AG09319 (cell line): ENCODE data around the gene ACAD10.

Experiments
- DNase-seq: peaks from one replicate; pipeline ENCODE4 v3.0.0-alpha.2; 2010; ENCODE audit warnings: low read depth; ENCODE audit errors: extremely low read depth
- TF ChIP-seq, protein P1 (sequence below): IDR thresholded peaks from 2 replicates; pipeline ENCODE4 v1.5.1; 2011; ENCODE audit warnings: low read depth, mild to moderate bottlenecking, inconsistent platforms, low read length, moderate library complexity

Gene ACAD10

DNA sequence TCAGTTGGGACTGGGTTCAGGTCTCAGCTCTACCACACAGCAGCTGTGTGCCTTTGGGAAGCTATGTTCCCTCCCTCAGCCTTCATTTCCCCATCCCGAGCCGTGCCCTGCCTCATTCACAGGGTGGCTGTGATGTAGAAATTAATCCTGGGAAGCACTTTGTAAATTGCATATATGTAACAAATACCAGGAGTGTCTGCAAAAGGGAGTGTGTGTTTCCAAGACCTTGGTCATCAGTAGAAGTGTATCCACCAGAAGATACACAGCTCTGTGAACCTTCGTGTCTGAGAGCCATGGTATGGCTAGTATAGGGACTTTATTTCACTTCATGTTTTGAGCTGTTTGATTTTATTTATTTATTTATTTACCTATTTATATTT is 107.0 kb downstream of the ACAD10 start:
- TF ChIP-seq, protein P1, sequence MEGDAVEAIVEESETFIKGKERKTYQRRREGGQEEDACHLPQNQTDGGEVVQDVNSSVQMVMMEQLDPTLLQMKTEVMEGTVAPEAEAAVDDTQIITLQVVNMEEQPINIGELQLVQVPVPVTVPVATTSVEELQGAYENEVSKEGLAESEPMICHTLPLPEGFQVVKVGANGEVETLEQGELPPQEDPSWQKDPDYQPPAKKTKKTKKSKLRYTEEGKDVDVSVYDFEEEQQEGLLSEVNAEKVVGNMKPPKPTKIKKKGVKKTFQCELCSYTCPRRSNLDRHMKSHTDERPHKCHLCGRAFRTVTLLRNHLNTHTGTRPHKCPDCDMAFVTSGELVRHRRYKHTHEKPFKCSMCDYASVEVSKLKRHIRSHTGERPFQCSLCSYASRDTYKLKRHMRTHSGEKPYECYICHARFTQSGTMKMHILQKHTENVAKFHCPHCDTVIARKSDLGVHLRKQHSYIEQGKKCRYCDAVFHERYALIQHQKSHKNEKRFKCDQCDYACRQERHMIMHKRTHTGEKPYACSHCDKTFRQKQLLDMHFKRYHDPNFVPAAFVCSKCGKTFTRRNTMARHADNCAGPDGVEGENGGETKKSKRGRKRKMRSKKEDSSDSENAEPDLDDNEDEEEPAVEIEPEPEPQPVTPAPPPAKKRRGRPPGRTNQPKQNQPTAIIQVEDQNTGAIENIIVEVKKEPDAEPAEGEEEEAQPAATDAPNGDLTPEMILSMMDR, result no peak
- no peak for DNase-seq

DNA sequence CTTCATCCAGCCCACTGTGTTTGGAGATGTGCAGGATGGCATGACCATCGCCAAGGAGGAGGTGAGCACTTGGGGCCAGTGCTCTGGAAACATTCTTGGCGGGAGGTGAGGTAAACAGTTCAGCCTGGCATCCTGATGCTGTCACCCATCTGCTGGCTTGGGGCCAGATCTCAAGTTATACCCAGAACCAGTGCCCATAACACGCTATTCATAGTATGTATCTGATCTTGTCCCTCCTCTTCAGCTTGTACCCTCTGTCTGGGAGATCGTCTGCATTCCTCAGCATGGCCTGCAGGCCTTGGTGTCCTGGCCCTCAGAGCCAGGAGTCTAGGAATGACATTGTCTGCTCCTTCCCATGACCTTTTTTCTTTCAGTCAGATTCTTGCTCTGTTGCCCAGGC is 112.3 kb downstream of the ACAD10 start:
- TF ChIP-seq, protein P1, result no peak
- no peak for DNase-seq

DNA sequence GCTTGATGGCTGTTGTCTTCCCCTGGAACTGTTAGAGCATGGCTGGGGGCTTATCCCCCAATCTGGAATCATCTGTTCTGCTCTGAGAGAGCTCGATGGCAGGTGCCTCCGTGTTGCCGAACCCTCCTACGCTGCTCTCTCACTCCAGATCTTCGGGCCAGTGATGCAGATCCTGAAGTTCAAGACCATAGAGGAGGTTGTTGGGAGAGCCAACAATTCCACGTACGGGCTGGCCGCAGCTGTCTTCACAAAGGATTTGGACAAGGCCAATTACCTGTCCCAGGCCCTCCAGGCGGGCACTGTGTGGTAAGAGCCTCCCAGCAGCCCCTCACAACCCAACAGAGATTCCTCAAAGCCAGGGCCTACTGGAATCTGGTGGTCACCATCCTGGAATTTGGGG is 113.9 kb downstream of the ACAD10 start:
- DNase-seq, result no peak
- TF ChIP-seq, protein P1, result no peak

DNA sequence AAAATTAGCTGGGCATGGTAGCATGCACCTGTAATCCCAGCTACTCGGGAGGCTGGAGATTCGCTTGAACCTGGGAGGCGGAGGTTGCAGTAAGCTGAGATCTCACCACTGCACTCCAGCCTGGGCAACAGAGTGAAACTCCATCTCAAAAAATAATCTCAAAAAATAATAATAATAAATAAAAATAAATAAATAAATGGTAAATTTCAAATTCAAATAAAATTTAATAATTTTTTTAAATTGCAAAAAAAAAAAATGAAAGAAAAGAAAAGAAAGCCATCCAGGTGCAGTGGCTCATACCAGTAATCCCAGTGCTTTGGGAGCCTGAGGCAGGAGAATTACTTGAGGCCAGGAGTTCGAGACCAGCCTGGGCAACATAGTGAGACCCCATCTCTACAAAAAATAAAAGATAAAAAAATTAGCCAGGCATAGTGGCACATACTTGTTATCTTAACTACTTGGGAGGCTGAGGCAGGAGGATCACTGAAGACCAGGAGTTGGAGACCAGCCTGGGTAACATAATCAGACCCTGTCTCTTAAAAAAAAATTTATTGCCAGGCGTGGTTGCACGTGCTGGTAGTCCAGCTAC is 117.3 kb downstream of the ACAD10 start:
- DNase-seq, result no peak
- TF ChIP-seq, protein P1, result no peak

DNA sequence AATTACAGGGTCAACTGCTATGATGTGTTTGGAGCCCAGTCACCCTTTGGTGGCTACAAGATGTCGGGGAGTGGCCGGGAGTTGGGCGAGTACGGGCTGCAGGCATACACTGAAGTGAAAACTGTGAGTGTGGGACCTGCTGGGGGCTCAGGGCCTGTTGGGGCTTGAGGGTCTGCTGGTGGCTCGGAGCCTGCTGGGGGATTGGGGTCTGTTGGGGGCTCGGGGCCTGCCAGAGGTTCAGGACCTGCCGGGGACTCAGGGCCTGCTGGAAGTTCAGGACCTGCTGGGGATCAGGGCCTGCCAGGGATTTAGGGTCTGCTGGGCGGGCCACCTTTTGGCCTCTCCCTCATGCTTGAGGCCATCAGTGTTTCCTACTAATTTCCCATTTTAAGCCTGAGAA is 118.0 kb downstream of the ACAD10 start:
- TF ChIP-seq, protein P1, result no peak
- DNase-seq, result no peak

DNA sequence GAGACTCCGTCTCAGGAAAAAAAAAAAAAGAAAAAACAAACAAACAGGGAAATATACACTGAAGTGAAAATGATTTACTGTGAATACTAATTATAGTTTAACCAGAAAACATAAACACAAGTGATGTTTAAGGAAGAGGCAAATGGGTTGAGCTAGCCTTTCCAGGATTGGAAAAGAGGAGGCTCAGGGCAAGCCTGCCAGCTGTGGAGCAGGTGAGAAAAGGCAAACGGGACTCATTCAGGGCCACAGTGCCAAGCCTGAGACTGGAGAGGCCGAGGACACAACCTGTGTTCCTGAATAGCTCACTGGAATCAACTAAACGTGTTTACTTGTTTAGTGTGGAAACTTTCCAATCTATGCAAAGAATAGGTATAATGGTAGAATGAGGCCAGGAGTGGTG is 120.5 kb downstream of the ACAD10 start:
- no peak for DNase-seq
- TF ChIP-seq, protein P1, result no peak
